HG02840 (cell line): ENCODE data around the gene CACNG7.
"Not testable (repeated sequence)": the region's sequence is repeated elsewhere in the genome, so short reads cannot be mapped to it uniquely, and the experiment has no call there.

Source experiments
- ATAC-seq: cut with Tn5 transposase; IDR thresholded peaks from one replicate; pipeline ENCODE4 v1.9.1; 2021; ENCODE audit warnings: mild to moderate bottlenecking, moderate library complexity, moderate number of reproducible peaks; ENCODE audit not compliant: unreplicated experiment, low FRiP score

CACNG7 gene

DNA sequence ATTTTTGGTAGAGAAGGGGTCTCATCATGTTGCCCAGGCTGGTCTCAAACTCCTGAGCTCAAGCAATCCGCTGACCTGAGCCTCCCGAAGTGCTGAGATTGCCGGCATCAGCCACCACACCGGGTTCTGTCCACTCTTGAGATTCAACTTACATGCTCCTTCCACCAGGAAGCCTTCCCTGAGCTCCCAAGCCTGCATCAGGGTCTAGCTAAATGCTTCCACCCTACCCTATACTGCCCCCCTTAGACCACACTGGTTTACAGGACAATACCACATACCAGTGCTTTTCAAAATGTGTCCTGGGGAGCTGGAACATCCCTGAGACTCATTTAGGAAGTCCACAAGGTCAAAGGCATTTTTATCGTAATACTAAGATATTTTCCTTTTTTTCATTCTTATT is 38.5 kb downstream of the CACNG7 start:
- ATAC-seq: no peak

DNA sequence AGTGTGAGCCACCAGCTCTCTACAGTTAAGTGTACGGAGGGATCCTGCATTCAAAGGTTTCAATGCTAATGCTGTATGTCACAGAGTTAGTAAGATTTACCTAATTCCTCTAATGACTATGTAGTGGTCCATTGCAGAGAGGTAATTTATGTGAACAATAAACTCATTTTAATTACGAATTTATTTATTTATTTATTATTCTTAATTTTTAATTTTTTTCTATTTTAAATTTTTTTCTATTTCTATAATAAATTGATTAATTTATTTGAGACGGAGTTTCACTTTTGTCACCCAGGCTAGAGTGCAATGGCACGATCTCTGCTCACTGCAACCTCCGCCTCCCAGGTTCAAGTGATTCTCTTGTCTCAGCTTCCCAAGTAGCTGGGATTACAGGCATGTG is 39.5 kb downstream of the CACNG7 start:
- not testable (repeated sequence) for ATAC-seq

DNA sequence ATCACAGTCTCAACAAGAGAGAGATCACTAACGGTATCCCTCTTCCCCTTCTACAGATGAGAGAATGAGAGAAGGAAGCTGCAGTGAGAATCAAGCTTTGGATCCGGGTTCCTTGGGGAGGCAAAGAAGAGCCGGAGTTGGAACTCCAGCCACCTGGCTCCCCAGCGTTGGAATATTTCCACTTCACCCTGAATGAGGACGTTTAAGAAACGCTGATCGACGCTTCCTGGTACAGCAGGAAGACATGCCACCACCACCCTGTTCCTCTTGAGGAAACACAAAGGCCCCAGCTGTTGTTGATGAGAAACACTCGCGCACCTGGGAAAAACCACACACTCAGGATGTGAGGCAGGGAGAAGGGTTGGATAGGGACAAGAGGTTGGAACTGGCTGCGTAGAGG is 42.4 kb downstream of the CACNG7 start:
- no peak for ATAC-seq

DNA sequence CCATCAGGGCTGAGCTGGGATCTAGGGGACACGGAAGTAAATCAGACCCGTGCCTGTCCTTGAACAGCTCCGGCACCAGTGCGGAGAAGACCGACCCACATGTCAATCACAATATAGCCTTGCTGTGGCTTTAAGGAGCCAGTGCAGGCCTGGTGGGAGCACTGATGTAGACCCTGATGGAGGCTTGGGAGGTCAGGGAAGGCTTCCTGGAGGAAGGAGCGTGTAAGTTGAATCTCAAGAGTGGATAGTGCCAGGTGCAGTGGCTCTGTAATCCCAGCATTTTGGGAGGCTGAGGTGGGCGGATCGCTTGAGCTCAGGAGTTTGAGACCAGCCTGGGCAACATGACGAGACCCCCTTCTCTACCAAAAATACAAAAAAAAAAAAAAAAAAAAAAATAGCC is 42.9 kb downstream of the CACNG7 start:
- ATAC-seq: no peak

DNA sequence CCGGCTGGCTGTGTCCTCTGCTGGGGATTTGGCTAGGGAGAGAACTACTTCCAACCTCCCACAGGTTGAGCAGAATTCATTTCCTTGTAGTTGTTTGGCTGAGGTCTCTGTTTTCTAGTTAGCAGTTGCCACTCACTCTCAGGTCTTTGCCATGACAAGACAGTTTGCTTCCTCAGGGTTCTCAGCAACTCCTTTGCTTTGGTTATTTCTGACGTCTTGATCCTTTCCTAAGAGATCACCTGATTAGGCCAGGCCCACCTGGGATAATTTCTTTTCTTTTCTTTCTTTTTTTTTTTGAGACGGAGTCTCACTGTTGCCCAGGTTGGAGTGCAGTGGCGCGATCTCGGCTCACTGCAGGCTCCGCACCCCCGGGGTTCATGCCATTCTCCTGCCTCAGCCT is 44.3 kb downstream of the CACNG7 start:
- ATAC-seq: no peak

DNA sequence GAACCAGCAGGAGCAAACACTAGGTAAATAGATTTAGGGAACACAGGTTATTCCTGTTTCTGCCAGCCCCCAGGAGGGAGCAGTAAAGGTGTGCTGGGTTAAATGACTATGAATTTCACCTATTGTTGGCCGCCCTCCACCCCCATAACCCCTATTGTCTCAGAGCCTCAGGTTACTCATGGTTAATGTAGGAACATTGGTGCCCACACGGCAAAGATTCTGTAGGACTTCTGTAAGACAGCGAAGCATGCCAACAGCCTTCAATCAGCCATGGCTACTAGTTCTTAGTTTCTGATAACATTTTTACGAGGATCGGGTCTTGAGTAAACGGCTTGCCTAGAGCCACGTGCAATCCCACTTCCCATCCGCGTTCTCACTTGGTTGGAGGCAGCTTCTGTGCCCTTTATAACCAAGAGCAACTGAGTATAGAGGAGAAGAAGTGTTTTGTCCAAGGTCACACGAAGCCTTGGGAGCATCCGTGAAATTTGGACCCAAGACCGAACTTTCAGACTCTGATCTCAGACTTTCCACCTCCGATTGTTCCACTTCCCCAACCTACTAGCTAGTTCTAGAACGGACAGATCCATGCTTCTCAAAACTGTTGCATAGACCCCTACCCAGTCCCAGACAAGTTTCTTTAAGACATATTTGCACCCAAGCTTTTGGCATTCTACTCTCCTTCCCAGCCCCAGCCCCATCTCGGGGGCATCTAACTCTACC is 48.5 kb downstream of the CACNG7 start:
- ATAC-seq: no peak

DNA sequence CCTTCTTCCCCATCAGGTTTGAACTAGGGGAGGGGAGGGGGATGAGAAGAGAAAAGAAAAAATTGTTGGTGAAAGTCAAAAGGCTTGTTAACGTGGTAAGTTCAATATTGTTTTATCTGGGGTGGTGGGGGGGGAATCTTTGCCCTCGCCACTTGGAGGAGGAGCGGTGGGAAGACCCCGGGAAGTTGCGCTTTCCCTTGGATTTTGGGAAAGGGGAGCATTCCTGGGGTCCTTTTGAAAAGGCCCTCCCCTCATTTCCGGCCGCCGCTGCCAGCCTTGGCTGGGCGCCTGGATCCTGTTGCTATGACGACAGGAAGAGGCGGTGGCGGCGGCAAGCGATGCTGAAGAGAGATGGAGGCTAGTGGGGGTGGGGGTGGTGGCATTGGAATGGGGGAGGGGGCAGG is 49.1 kb downstream of the CACNG7 start:
- ATAC-seq: no peak

DNA sequence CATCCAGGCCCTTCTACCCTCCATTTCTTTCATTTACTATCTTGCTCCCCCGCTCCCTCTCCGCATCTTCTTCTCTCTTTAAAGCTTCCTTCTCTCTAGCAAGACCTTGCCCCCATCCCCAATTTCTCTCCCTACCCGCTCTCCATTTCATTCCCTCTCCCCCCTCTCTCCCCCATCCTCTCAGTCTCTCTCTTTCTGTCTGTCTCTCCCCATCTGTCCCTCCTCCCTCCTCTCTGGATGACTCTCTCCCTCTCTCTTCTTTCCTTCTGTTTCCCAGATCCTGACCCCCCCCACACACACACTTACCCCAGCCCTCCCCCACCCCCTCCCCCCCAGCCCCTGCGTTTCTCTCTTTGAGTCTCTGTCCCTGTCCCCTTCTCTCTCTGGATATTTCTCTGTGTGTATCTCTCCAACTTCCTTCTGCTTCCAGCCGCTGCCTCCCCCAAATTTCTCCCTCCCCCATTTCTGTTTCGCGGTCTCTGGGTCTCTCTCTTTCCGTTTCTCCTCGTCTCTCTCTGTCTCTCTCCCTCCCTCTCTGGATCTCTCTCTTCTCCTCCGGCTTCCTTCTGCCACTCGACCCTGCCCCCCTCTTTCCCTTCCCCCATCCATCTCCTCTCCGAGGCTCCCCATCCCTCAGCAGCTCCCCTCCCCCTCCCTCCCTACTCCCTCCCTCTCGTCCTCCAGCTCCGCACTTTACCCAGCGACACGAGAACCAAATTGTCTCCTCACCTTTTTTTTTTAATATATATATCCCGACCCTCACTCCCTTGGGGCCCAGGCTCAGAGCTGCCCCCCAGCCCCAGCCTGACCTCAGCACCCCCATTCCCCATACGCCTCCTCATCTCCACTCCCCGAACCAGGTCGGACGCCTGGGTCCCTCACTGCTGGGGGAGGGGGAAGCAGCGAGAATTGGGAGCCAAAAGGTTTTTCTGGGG is 50.0 kb downstream of the CACNG7 start:
- ATAC-seq: no peak

DNA sequence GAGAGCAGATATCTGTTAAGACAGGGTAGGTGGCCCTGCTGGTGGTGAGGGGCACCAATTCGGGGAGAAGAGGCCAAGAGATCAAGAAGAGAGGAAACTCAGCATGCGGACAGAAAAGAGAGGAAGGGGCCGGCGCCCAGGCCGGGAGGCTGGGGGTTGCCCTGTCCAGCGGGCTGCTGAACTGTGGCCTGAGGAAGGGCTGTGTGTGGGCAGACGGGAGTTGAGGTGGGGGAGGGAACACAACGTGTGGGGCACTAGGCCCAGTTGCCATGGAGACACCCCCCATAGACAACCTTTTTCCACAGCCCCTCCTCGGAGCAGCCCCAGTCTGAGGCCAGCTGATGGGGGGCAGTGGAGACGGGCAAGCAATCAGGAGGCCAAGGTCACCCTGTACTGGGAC is 51.1 kb downstream of the CACNG7 start:
- no peak for ATAC-seq

DNA sequence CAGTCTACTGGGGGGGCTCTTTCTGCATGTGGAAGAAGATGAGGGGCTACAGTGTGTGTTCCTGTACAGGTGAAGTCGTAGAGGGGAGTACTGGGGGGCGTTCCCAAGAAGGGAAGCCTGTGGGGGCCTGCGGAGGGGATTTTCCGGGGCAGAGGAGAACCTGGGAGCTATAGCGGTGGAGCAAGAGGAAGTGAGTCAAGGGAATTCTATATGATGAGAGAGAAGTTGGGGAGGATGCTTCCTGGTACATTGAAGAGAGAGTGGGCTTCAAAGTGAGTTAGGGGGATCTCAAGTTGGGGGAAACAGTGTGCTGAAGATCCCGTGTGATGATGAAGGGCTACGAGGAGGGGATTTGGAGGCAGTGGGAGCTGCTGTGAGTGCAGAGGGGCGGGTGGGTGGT is 51.8 kb downstream of the CACNG7 start:
- no peak for ATAC-seq

DNA sequence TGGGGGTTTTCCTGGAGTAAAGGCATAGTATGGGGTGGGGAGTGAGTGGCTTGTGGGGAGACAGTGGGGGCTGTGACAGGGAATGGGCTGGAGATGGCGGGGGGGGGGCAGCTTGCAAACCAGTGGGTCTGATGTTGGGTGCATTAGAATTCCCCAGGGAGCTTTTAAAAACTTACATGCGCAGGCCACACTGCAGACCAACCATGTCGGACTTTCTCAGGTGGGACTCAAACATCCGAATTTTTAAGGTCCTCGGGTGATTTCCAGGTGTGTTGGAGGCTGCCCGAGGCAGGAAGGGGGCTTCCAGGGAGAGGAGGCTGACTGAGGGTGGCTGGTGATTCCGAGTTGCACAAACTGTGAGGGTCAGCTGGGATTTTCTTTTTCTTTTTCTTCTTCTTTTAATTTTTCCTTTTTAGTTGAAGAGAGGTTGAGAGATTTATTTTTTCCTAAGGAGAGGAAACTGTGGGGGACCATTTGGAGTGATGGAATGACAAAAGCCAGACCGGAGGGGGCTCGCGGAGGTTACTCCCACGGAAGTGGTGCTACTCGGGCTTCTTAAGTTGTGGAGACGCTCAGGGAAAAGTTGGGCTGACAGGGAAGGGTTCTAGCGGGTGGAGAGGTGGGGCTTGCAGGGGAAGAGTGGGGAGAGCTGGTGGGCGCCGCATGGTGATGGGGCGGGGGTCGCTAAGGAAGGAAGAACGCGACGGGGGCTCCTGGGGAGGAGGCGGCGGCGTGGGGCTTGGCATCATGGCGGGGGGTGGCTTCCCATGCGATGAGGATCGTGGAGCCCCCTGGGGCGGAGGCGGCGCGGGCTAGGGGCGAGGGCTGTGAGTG is 52.7 kb downstream of the CACNG7 start:
- no peak for ATAC-seq

DNA sequence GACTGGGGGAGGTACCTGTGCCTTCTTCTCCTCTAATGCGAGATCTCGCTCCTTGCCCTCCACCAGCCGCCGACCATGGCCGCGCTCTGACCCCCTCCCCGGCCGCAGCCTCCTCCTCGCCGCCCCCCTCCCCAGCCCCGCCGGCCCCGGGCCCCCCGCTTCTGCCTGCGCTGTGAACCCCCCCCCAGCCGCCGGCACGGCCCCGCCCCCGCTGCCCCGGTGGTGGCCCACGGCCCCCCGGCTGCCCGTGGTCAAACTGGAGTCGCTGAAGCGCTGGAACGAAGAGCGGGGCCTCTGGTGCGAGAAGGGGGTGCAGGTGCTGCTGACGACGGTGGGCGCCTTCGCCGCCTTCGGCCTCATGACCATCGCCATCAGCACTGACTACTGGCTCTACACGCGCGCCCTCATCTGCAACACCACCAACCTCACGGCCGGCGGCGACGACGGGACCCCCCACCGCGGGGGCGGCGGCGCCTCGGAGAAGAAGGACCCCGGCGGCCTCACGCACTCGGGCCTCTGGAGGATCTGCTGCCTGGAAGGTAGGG is 53.9 kb downstream of the CACNG7 start, which contains the start of gene CACNG8:
TSS of gene CACNG8 (plus strand) at position 51 of the 545 bp plus-strand sequence.
- no peak for ATAC-seq

DNA sequence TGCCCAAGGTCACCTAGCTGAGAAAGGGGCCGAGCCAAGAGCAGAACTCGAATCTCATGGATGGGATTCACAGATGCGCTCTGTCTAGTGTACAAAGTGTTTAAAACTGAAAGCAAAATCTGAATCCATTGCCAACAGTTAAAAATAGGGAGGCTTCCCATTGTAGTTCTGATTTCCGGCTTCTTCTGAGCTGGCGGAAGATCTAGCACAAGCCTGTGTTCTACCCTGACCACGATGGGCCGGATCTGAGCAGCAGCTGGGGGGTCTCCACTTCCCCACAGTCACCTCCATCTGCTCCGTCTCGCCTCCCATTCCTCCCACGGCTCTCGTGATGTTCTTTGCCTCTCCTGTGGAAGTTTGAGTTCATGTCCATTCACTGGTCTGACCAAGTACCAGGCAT is 56.0 kb downstream of the CACNG7 start:
- no peak for ATAC-seq

DNA sequence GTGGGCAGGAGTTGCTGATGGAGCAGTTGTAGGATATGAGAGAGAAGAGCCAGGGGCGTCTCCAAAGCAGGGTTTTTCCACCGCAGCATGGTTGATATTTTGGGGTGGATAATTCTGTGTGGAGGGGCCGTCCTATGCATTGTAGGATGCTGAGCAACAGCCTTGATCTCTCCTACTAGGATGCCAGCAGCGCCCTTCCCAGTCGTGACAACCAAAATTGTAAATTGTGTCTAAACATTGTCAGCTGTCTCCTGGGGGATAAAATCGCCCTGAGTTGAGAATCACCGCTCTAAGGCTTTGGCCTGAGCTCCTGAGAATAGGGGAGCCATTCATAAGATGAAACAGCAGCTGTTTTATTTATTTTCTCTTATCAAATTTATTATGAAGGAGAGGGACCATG is 57.9 kb downstream of the CACNG7 start:
- ATAC-seq: no peak

DNA sequence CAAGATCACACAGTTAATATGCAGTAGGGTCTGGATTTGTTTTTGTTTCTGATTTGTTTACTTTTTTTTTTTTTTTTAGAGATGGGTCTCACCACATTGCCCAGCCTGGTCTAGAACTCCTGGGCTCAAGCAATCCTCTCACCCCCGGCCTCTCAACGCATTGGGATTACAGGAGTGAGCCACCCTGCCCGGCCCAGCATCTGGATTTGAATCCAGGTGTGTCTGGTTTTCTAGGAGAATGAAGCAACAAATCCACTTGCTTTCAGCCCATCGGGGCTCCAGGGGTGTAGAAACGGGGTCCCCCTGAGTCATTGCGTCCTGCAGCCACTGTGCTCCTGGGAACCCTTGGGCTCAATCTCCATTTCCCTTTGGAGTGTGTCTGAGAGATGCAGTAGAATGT is 60.3 kb downstream of the CACNG7 start:
- no peak for ATAC-seq

DNA sequence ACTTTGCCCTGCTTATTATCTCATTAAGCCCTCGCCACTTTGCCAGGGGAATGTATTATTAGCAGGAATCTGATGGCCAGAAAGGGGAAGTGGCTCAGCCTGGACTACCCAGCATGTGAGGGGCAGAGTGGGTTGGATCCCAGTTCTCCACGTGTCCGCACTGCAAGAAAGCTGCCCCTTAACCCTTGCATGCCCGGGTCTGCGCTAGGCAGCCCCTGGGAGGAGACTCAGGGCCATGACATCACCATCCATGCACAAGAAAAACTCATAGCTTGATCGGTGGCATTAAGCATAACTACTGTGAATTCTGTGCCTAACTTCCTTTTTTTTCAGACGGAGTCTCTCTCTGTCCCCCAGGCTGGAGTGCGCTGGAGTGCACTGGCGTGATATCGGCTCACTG is 62.6 kb downstream of the CACNG7 start:
- ATAC-seq: no peak

DNA sequence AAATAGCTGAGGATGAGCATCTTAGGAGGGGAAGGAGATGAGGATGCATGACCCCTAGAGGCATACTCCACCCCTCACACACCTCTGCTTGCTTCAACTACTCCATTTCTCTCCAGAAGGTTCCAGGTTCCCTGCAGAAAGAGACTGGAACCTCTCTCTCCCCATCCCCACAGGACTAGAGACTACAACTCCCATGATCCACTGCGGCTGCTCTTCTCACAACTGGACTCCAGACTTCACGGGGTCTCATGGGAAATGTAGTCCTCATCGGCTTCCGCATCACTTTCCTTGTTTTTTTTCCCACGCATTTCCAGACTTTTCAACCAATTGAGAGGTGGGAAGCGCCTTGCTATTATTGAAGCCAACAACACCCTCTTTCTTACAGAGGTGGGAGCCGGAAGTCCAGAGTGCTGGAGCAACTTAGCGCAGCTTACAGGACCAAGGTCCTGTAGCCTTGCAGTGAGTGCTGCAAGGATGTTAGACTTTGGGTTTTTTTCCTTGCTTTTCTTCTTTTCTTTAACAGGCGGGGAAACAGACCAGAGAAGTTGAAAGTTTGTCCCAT is 68.4 kb downstream of the CACNG7 start:
- ATAC-seq: no peak

DNA sequence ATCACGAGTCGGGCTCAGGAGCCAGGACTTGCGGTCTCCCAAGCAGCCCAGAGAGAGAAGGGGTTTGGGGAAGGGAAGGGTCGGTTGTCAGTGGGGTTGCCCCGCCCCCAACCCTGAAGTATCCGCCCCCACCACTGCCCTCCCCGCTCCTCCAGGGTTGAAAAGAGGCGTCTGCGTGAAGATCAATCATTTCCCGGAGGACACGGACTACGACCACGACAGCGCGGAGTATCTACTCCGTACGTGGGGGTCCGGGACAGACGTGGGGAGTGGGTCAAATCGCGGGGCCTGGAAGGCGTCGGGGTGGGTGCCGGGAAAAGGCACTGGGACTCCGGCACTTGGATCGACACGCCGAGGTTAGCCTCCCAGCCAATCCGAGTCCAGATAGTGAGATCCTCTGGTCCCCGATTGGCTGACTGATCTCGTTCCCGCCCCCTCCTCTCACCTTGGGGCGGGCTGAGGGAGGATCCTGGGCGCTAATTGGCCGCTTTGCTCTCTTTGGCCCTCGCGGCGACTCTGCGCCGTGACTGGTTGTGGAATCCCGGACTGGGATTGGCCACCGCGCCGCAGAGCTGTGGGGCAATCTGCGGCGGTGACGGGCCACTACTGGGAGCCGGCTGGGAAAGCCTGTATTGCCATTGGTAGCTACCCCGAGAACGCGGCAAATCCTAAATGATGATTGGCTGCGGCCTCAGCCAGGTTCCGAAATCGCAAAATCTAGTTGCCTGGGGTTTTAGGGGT is 69.1 kb downstream of the CACNG7 start:
- ATAC-seq: no peak

DNA sequence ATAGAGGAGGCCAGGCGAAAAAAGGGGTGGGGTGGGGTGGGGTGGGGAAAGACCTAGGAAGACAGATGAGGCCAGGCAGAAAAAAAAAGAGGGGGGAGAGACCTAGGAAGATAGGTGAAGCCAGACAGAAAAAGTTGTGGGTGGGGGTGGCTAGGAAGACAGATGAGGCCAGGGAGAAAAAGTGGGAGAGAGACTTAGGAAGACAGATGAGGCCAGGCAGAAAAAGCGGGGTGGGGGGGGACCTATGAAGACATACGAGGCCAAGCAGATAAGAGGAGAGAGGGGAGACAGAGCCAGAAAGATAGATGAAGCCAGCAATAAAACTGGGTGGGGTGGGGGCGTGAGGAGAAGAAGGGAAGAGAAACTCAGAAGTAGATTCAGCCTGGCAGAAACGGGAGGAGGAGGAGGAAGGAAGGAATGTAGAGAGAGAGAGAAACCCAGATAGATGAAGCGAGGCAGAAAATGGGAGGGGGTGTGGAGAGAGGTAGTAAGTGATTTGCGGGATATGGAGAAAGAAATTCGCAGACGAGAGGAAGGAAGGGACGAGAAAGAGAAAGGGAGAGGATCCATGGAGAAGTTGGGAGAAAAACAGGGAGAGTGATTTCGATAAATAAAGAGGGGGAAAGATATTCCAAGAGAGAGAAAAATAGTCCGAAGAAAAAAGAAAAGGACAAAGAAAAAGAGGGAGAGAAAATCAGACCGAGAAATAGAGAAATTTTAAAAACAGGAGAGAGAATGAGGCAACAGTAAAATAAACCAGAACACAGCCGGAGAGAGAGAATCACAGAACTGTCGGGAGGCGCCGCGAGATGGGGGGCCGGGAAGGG is 70.1 kb downstream of the CACNG7 start:
- no peak for ATAC-seq
